H1 (cell line): ENCODE results near the gene RNF152.

ENCODE experiments used
- ATF3 ChIP-seq: IDR thresholded peaks from 2 replicates; pipeline ENCODE4 v1.6.1; 2011; ENCODE audit warnings: low read depth, mild to moderate bottlenecking, low read length; ENCODE audit not compliant: insufficient read depth
- EZH2 ChIP-seq: fragments of 200-600 bp; sonication (generic); IDR thresholded peaks from 2 replicates; pipeline ENCODE4 v1.7.1; 2012; ENCODE audit warnings: low read depth, mild to moderate bottlenecking, moderate library complexity, low read length, inconsistent platforms; ENCODE audit not compliant: severe bottlenecking
- NRF1 ChIP-seq: IDR thresholded peaks from 2 replicates; pipeline ENCODE4 v1.6.1; 2011; ENCODE audit warnings: mild to moderate bottlenecking, low read depth, low read length, improper control_type of control experiment
- TAF7 ChIP-seq: optimal IDR thresholded peaks from 2 replicates; pipeline ENCODE3; 2011; ENCODE audit warnings: low read depth, mild to moderate bottlenecking, inconsistent platforms, low read length, moderate library complexity, borderline replicate concordance
- TF ChIP-seq, protein P1 (sequence below), 3 experiments: IDR thresholded peaks; 1 replicate in 2 of 3; 2 replicates in 1 of 3; pipeline versions ENCODE4 v1.5.1 to v1.6.1; 2011; ENCODE audit warnings: low read length in 3 of 3, mild to moderate bottlenecking in 3 of 3, inconsistent platforms in 2 of 3, low read depth in 1 of 3, moderate library complexity in 1 of 3; ENCODE audit not compliant: insufficient read depth in 1 of 3; ENCODE audit errors: control extremely low read depth in 1 of 3

- TF ChIP-seq EZH2 (no peak), TAF7 (no peak), NRF1 (no peak), ATF3 (no peak)
- TF ChIP-seq, protein P1, sequence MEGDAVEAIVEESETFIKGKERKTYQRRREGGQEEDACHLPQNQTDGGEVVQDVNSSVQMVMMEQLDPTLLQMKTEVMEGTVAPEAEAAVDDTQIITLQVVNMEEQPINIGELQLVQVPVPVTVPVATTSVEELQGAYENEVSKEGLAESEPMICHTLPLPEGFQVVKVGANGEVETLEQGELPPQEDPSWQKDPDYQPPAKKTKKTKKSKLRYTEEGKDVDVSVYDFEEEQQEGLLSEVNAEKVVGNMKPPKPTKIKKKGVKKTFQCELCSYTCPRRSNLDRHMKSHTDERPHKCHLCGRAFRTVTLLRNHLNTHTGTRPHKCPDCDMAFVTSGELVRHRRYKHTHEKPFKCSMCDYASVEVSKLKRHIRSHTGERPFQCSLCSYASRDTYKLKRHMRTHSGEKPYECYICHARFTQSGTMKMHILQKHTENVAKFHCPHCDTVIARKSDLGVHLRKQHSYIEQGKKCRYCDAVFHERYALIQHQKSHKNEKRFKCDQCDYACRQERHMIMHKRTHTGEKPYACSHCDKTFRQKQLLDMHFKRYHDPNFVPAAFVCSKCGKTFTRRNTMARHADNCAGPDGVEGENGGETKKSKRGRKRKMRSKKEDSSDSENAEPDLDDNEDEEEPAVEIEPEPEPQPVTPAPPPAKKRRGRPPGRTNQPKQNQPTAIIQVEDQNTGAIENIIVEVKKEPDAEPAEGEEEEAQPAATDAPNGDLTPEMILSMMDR (IDR thresholded peaks at IDR 0.05; ENCODE audit: control extremely low read depth in 1 of 3, insufficient read depth in 1 of 3, low read depth in 1 of 3, low read length in 3 of 3): no peak
These were observed 1.5 kb downstream of the RNF152 start for GRCh38 chr18:61891271-61891670.
